ENCODE measurements around the gene NDUFAF8. TPM values are rescaled to one million over a fixed set of nuclear protein-coding genes. Genes with fewer than 3 reads are reported as not detected.
A peak's percentile ranks its signal among the peaks of the same experiment; 100 is the strongest.

The NDUFAF8 gene, protein sequence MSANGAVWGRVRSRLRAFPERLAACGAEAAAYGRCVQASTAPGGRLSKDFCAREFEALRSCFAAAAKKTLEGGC
- total RNA-seq (2014; rRNA removed; shearing (Covaris generic)), result 87.4 and 96.5 TPM in 2 replicates

DNA sequence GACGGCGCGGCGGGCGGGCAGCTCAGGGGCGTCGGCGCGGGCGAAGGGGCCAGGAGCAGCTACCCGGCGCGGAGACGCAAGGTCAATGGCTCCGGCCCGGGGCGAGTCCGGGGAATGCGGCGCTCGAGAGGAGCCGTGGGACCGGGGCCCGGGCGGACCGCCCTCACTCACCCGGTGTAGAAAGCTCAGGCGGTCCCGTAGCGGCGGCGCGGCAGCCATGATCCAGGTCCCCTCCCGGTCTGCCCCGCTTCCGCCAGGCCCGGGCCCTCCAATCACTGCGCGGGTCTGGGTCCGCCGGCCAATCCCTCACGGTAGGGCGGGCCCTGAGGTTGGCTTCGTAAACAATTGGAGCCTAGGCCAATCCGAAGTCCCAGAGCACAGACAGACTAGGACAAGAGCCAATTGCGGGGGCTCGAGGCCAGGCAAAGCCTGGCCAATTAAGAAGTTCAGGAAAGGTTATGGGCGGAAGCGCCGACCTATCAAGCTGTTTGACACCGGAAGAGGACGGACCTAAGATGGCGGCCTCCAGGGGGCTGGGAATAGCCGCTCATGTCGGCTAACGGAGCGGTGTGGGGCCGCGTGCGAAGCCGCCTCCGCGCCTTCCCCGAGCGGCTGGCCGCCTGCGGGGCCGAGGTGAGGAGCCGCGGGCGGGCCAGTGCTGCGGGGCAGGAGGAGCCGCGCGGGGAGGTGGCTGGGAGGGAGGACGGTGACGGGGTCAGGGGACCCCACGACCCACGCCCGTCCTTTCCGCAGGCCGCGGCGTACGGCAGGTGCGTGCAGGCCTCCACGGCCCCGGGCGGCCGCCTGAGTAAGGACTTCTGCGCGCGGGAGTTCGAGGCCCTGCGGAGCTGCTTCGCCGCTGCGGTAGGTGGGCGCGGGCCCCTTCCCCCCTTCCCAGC is at the start of gene NDUFAF8, which contains the start of gene TEPSIN:
TSS of gene NDUFAF8 (plus strand) at position 504 of the 899 bp plus-strand sequence. CDS start at position 550, 46 bp downstream.
TSS of gene TEPSIN (minus strand) at position 241 of the 899 bp plus-strand sequence. CDS start at position 219, 22 bp downstream.
- DNase-seq (ENCODE audit: low spot score), result peak; percentile 99

DNA sequence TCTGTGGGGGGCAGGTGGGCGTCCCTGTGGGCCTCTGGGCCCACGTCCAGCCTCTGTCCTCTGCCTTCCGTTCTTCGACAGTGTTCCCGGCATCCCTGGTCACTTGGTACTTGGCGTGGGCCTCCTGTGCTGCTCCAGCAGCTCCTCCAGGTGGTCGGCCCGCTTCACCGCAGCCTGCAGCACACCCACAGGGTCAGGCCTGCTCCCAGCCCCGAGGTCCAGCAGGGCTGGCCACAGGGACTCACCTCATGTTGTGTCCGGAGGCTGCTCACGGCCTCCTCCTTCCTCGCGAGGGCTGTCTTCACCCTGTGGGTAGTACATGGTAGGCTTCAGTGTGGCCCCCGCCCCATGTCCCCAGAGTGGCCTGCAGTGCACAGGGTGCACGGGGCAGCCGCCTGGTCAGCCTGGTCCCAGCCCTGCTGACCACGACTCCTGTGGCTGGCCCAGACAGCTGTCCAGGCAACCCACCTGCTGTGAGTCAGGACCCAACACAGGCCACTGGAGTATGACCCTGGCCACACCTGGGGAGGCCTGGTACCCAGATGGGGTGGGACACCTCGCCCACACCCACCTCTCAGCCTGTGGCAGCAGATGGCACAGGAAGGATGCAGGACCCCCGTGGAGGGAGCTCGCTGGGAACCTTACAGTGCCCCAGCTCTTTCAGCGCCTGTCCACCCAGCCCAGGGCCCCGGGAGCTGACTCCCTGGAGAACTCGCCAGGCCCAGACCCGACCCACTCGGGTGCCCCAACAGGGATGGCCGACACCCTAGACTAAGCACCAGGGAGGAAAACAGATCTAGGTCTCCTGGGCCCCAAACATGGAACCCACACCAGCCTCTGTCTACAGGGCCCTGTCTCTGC is 49.2 kb upstream of the NDUFAF8 start:
- peak; percentile 20 for DNase-seq (ENCODE audit: low spot score)

DNA sequence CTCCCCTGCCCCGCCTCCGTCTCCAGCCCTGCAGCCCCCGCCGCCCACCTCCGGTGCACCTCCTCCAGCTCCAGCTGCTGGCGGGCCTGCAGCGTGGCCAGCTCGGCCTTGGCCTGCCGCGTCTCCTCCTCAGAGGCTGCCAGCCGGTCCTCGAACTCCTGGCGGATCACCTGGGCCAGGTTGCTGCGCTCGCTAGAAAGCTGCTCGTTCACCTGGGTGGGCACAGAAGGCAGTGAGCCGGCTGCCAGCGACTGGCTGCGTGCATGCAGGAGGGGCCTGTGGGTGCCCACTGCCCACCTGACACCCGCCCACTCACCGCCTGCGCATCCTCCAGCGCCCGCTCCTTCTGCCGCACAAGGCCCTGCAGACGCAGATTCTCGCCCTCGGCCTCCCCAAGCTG is 48.5 kb upstream of the NDUFAF8 start:
- no peak for DNase-seq (ENCODE audit: low spot score)

DNA sequence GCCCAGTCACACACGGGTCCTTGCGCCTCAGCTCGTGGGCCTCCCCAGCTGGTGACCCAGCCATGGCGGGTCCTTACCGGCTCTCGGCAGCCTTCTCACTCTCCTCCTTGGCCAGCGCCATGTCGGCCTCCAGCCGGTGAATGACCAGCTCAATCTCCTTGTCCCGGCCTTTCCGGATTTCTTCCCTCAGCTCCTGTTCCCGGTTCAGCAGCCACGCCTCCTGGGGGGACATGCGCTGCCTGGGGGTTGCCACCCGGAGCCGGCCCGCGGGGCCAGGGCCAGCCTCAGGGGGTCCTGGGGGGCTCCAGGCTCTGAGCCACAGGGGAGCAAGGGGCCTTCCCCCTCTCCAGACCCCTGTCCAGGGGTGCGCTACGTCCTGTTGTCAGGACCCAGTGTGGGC is 48.0 kb upstream of the NDUFAF8 start:
- DNase-seq (ENCODE audit: low spot score), result no peak

DNA sequence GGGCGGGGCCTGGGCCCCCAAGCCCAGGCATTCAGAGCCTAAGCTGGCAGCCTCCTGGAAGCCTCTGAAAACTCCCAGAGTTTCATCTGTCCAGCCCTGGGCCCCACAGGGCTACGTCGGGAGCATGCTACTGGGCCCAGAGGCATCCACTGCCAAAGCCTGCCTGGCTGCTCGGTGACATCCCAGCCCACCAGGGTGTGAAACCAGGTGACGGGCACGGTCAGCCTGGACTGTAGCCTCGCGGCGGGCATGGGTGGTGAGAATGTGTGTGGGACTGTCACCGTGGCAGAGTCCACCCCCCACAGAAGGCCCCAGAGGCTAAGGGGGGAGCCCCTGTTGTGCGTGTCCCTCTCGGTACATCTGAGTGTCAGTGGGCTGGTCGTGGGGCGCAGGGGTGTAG is 47.5 kb upstream of the NDUFAF8 start:
- no peak for DNase-seq (ENCODE audit: low spot score)

DNA sequence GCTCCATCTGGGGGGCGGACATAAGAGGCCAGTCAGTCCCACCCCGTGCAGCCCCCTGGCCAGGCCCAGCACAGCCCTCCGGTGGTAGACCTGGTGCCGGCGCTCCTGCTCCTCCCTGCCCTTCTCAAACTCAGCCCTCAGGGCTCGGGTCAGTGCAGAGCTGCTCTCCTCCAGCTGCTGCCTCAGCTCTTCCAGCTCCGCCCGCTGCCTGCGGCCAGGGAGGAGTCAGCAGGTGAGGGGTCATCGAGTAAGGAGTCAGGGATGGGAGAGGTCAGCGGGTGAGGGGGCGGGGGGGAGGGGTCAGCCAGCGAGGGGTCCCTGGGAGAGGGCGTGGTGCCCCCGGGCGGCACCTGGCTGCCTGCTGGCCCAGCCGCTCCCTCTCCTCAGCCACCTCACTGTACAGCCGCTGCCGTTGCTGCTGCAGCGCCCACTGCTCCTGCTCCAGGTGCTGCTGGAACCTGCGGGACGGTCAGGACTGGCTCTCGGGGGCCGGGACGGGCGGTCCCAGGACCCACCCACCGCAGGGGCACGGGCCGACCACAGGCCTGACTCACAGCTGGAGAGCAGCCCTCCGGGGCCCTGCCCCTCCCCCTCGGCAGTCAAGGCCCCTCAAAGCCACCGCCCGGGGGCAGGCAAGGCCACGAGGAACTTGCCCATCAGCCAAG is 46.6 kb upstream of the NDUFAF8 start:
- peak; percentile 59 for DNase-seq (ENCODE audit: low spot score)

DNA sequence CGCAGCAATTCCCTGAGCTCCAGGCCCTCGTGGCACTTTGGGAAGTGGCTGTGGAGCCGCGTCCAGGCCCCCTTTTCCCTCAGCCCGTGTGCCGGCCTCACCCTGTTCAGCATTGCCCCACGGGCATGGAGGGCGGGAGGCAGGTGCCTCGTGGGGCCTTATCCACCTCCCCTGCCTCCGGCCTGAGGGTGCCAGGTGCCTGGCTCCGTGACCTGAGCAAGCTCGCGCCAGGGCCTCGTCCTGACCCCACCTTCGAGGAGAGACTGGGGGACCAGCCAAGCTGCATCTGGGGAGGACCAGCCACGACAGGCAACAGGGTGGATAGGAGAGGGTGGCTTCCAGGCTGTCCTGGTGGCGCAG is 46.1 kb upstream of the NDUFAF8 start:
- no peak for DNase-seq (ENCODE audit: low spot score)

DNA sequence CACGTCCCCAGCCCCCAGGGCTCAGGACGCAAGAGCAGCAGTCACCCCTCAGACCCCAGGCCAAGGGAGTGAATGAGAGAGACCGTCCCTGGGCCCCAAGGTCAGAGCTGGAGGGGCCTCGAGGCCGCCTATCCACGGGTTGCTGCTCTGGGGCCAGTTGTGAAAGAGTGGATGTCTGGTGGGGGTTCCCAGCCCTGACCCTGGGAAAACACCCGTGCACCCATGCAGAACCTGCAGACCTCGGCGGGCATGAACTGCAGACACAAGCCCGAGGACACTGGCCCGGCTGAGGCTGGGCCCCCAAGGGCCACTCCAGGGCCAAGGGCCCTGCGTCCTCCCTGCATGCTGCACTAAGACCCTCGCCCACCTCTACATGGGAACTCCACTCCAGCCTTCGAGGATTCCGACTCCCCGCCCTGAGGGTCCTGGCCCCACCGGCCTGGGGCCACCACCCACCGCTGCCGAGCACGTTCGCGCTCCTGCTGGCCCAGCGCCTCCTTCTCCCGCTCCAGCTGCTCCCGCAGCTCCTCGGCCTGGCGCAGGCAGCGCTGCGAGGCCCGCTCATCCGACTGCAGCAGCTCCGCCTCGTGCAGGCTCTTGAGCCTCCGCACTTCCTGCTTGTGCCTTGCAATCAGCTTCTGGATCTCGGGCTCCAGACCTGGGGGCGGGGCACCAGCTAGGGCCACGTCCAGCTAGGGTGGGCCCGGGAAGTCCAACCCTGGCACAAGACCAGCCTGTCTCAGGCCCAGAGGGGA is 45.5 kb upstream of the NDUFAF8 start:
- peak; percentile 77 for DNase-seq (ENCODE audit: low spot score)

DNA sequence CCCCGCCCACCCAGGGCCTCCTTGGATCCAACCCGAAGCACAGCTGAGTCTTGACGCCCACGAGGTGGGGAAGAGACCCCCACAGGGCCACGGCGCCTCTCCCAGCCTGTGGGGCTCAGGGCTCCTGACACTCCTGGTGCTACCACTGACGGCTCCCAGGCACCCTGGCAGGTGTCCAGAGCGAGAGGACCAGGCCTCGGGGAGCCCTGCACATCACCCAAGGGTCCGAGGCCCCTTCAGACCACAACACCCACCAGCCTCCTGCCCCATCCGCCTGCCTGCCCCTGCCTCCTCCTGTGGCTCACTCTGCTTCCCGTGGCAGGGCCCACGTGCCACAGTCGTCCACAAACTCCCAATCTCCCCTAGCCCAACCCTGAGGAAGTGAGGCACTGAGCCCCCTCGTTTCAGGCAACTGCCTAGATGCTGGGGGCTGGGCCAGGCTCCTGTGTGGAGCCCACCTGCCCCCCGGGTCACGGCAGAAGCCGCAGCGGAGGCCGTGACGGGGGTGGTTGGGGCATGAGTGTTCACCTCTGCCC is 44.8 kb upstream of the NDUFAF8 start:
- no peak for DNase-seq (ENCODE audit: low spot score)

DNA sequence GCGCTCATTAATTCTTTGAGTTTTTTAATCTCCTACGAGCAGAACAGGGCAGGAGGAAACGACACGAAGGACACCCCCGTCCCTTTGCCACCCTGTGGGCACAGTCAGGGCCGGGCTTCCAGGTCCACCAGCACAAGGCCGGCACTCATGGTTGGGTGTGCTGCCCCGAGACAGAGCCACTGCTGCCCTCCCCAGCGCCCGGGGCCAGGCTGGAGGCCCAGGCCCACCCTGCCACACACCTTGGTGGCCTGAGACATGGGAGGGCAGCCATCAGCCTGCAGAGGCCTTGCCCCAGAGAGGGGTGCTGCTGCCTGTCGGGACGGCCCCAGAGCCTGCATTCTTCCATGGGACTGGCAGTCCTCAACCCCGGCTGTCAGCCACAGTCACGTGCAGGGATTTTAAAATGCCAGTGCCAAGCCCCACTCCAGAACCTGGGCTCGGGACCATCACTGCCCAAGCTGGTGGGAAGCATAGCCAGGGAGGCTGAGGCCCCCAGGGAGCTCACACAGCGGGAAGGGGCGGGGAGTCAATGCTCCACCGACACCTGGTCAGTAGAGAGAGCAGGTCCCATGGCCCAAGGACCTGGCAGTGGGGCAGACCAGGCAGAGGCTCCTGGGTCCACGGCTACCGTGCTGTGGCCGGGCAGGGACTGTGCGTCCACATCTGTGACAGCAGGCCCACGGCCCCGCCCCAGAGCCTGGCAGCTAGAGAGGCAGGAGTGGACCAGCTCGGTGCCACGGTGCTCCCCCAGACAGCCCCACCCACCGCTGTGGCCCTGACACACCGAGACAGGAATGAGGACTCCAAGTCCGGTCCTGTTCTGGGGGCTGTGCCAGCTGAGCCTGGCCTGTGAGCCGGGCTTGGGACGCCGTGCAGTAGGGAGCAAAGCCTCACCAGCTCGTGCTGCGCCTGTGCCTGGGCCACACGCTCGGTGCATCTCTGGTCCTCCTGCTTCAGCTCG is 43.9 kb upstream of the NDUFAF8 start:
- DNase-seq (ENCODE audit: low spot score), result no peak

DNA sequence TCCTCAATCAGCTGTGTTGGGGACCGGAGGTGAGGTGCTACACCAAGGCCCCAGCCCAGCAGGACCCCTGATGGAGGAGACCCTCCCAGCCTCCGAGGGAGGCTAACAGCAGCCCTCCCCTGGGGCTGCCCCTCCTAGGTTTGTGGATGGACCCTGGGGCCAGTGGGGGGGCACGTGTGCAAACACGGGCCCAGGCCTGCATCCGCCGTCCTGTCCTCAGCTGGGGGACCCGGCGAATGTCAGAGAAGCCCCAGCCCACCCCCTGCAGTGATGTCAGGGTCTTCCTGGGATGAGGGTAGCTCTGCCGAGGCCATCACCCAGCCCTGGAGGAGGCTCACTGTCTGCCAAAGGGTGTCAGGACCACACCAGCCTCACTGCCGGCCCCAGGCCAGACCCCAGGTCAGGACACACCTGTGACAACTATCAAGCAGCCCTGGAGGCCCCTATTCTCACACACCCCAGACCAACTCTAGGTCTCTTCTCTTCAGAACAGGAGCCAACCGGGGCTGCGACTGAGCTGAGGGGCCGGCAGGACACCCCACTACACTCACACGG is 43.1 kb upstream of the NDUFAF8 start:
- DNase-seq (ENCODE audit: low spot score), result no peak

DNA sequence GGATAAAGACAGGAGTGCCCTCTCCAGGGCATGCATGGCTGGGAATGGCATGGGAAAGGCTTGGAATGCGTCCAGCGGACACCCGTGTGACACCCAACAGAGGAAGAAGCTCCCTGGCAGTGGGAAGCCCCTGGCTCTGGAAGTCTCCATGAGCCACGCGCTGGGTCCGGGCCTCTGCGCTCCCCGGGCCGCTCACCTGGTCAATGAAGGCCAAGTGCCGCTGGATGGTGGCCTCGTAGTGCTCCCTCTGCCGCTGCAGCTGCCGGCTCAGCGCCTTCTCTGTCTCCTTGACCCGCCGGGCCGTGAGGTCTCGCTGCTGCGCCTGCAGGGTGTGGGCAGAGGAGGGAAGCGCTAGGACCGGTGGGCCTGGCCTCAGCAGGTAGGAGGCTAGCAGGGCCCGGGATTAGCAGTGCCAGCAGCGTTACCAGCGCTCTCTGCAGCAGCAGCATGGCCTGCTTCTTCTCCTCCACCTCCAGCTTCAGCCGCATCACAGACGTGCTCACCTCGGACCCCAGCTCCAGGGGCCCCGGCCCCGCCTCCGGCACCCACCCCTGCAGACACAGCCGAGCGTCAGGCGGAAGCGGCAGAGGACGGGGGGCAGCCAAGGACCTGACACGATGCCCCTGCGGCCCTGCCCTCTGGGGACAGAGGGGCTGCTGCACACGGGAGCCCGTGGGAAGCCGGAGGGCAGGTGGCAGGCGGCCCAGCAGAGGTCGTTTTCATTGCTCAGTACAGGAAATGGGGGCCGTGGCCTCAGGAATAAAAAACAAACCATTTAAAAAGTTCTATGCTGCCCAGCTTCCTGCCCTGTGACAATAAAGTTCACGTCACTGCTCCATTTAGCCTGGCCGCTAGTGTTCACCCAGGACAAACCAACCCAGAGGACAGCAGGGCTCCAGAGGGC is 42.4 kb upstream of the NDUFAF8 start:
- DNase-seq (ENCODE audit: low spot score), result no peak

DNA sequence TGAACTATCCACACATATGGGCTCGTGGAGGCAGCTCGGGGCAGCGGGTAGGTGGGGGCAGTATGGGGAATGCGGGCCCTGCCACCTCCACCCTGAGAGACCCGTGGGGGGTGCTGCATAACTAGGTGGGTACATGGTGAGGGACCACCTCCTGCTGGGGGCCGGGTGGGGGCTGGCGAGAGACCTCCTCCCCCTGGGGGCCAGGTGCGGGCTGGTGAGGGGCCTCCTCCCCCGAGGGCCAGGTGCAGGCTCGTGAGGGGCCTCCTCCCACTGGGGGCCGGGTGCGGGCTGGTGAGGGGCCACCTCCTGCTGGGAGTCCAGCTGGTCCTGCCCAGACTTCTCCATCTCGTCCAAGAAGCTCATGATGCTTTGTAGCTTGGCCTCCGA is 41.7 kb upstream of the NDUFAF8 start:
- no peak for DNase-seq (ENCODE audit: low spot score)

DNA sequence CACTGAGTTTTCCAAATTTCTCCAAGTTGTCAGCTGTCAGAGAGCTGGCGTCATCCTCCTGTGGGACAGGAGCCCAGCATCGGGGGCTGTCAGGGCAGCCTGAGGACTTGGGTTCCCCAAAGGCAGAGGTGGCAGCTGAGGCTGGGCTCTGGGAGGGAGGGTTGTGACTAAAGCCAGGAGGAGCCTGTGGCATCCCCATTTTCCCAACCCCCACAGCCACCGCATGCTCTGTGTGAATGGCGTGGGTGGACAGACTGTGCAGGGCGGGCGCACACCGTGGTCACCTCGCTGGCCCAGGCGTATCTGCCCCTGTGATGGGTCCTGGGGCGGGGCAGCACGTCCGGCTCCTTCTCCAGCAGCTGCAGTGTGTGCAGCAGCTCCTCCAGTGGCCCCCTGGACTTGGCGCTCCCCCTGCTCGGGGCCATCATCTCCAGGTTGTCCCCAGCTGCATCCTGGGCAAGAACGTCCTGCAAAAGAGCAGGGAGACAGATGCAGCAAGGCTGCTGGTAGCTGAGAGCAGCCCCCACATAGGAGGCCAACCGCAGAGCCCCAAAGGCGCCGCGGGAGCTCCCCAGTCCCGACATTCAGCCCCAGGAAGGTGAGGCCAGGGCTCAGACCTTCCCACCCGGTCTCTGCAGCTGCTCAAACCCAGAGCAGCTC is 41.2 kb upstream of the NDUFAF8 start:
- DNase-seq (ENCODE audit: low spot score), result no peak

DNA sequence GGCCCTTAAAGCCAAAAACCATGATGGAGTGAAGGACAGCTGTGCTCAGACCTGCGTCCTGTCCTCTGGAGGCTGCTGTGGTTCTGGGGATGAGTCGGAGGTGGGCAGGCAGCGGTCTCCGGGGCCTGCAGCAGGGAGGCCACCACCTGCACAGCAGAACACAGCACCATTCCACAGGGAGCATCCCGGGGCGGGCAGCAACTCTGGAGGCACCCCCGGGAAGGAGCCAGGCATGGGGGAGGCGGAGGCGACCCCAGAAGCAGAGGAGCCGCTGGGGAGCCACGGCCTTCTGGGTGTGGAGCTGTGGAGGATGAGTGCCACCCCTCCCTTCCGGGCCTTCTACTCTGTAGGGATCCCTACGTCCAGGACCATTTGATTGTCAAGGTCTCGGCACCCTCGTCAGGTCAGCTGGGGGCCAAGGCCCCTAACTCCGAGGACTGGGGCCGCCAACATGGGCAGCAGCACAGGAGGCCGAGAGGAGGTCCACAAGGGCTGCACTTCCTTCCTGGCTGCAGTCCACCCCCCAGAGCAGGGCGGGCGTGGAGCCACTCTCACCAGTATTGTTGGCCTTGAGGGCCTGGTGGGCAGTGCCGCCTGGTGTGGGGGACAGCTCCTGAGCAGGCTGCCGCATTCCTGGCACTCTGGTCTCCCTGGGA is 40.2 kb upstream of the NDUFAF8 start:
- DNase-seq (ENCODE audit: low spot score), result no peak

DNA sequence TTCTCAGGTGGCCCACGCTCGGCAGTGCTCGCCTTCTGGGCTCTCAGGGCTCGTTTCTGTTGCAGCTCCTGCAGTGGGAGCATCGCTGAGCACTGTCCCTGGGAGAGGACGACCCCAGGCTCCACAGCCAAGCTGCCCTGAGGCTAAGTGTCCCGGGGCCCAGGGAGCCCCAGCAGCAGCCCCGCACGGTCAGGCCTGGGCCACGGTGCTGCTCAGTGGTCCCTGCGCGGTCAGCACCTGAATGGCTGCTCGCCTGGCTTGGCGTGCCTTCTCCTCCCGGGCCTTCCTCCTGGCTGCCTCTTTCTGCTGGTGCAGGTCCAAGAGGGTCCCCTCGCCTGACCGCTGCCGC is 39.7 kb upstream of the NDUFAF8 start:
- DNase-seq (ENCODE audit: low spot score), result no peak

DNA sequence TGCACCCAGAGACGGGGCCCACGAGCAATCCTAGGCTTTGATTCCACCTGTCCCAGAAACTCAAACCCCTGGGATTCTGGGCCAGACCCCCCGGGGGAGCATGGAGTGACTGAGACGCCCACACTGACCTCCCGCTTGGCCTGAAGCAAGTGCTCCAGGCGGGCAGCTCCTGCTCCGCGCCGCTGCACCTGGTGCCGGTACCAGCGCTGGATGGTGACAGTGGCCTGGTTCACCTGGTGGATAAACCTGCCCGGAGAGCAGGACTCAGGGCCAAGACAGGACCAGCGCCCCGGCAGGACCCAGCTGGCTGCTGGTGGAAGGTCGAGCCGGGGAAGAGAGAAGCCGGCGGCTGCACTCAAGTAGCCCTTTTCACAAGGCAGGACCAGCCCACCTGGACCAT is 38.9 kb upstream of the NDUFAF8 start:
- DNase-seq (ENCODE audit: low spot score), result no peak

All from HT-29 (cell line).